HAP-1 (cell line): ENCODE results near the gene GDA.

Experiments used
- DNase-seq, 2 experiments: peaks; one replicate each; pipeline ENCODE4 v3.0.0-alpha.2; 2016 to 2020; ENCODE audit warnings: low spot score in 2 of 2
- H3K27me3 ChIP-seq: fragments of 250-450 bp; sonication (Bioruptor Pico); 2 replicates; pipeline ENCODE4 v1.5.1; 2020; ENCODE audit warnings: low read depth, mild to moderate bottlenecking, moderate library complexity
- H3K36me3 ChIP-seq: fragments of 250-450 bp; sonication (Bioruptor Pico); replicated peaks from 2 replicates; pipeline ENCODE4 v1.5.1; 2020; ENCODE audit warnings: mild to moderate bottlenecking
- H3K4me1 ChIP-seq: fragments of 250-450 bp; sonication (Bioruptor Pico); 2 replicates; pipeline ENCODE4 v1.5.1; 2020; ENCODE audit warnings: mild to moderate bottlenecking
- H3K4me3 ChIP-seq: fragments of 250-450 bp; sonication (Bioruptor Pico); 2 replicates; pipeline ENCODE4 v1.5.1; 2020; ENCODE audit warnings: mild to moderate bottlenecking, moderate library complexity
- H3K9me3 ChIP-seq: fragments of 250-450 bp; sonication (Bioruptor Pico); 2 replicates; pipeline ENCODE4 v1.5.1; 2020; ENCODE audit warnings: mild to moderate bottlenecking, moderate library complexity
- in situ Hi-C: fragments of 300-500 bp; cut with MboI; formaldehyde crosslinking; loops from 3 replicates; pipeline ENCODE4 v1.14.3; 2020; ENCODE audit warnings: low sequenced_read_pairs, inconsistent platforms, mixed read lengths

GDA gene

DNA sequence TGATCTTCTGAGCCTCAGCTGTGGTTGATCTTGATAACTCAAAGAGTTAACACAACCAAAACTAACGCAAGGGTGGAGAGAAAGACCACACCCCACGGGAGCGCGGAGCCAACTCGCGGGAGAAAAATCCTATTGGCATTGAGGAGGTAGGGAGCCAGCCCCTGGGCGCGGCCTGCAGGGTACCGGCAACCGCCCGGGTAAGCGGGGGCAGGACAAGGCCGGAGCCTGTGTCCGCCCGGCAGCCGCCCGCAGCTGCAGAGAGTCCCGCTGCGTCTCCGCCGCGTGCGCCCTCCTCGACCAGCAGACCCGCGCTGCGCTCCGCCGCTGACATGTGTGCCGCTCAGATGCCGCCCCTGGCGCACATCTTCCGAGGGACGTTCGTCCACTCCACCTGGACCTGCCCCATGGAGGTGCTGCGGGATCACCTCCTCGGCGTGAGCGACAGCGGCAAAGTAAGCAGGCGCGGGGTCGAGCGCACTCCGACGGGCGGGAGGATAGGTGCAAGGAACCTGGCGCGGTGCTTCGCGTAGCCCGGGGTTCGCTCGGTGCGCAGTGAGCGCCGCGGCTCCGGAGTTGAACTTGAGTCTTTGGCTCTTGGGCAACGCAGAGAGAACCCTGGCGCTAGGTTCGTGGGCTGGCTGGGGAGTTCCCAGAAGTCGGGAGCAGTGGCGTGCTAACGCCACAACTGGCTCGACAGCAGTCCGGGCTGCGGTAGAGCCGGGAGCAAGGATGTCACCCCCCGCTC is at the start of gene GDA:
Gene GDA (plus strand): TSS at position 210 of the 745 bp plus-strand sequence. CDS start 120 bp downstream, at position 330.
- Histone ChIP-seq H3K36me3 (no peaks in the 10 kb centered on the region), H3K9me3 (no peaks in the 10 kb centered on the region; the same call in 1 of the 2 replicates), H3K4me3 (no peak within 1 kb of the TSS), H3K4me1 (no peaks in the 10 kb centered on the region), H3K27me3 (no peaks in the 10 kb centered on the region)
- in situ Hi-C loops = no loop called here
- DNase-seq = no peak

- DNase-seq = no peak
- H3K4me1 ChIP-seq = no peaks in the 10 kb centered on the region
- H3K4me3 ChIP-seq = no peak overlapping the region
- H3K36me3 ChIP-seq = no peaks in the 10 kb centered on the region
- H3K27me3 ChIP-seq = no peaks in the 10 kb centered on the region
- no peaks in the 10 kb centered on the region for H3K9me3 ChIP-seq
- in situ Hi-C loops = no loop called here
These were observed 46.7 kb upstream of the GDA start for GRCh38 chr9:72102520-72102919.

- Histone ChIP-seq H3K4me3 (no peak overlapping the region), H3K36me3 (no peaks in the 10 kb centered on the region), H3K27me3 (no peaks in the 10 kb centered on the region), H3K9me3 (no peaks in the 10 kb centered on the region), H3K4me1 (no peaks in the 10 kb centered on the region)
- no peak for DNase-seq
- in situ Hi-C loops = no loop called here
These were observed 36.2 kb upstream of the GDA start for GRCh38 chr9:72113056-72113455.

DNA sequence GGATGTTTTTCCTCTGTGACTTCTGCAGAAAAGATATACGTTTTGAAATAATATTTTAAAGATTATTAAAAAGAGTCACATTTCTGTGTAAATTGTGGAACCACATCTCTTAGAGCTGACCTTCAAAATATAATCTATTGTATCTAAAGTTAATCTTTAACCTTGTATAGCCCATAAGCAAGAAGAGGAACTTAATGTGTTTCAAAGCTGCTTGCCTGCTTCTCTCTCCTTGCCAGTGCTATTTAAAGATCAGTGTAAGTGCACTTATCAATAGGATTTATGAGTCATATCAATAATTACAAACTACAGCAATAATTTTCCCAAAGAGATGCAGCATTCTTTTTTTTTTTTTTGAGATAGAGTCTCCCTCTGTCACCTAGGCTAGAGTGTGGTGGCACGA is 29.4 kb upstream of the GDA start:
- no peaks in the 10 kb centered on the region for H3K4me1 ChIP-seq
- DNase-seq = no peak
- H3K4me3 ChIP-seq = no peak overlapping the region
- in situ Hi-C loops = no loop called here
- no peaks in the 10 kb centered on the region for H3K9me3 ChIP-seq
- H3K27me3 ChIP-seq = peaks cover 10% of the 10 kb centered on the region
- no peaks in the 10 kb centered on the region for H3K36me3 ChIP-seq

- in situ Hi-C loops = no loop called here
- H3K36me3 ChIP-seq = no peaks in the 10 kb centered on the region
- no peak for DNase-seq
- no peak overlapping the region for H3K4me3 ChIP-seq
- H3K4me1 ChIP-seq = no peaks in the 10 kb centered on the region
- no peaks in the 10 kb centered on the region for H3K9me3 ChIP-seq
- H3K27me3 ChIP-seq = peaks cover 10% of the 10 kb centered on the region
These were observed 24.3 kb upstream of the GDA start for GRCh38 chr9:72124947-72125346.

GRCh38 chr9:72127753-72128152 is 21.5 kb upstream of the GDA start:
- Histone ChIP-seq H3K36me3 (no peaks in the 10 kb centered on the region), H3K9me3 (no peaks in the 10 kb centered on the region), H3K27me3 (peaks cover 10% of the 10 kb centered on the region), H3K4me1 (no peaks in the 10 kb centered on the region), H3K4me3 (no peak overlapping the region)
- in situ Hi-C loops = no loop called here
- no peak for DNase-seq

- peaks cover 10% of the 10 kb centered on the region for H3K27me3 ChIP-seq
- in situ Hi-C loops = no loop called here
- H3K4me3 ChIP-seq = no peak overlapping the region
- no peak for DNase-seq
- no peaks in the 10 kb centered on the region for H3K9me3 ChIP-seq
- no peaks in the 10 kb centered on the region for H3K4me1 ChIP-seq
- H3K36me3 ChIP-seq = no peaks in the 10 kb centered on the region
These were observed 20.7 kb upstream of the GDA start for GRCh38 chr9:72128526-72128925.

GRCh38 chr9:72129271-72130156 is 19.7 kb upstream of the GDA start:
- no peaks in the 10 kb centered on the region for H3K36me3 ChIP-seq
- H3K4me1 ChIP-seq = no peaks in the 10 kb centered on the region
- no peak for DNase-seq
- in situ Hi-C loops = no loop called here
- no peak overlapping the region for H3K4me3 ChIP-seq
- H3K27me3 ChIP-seq = peaks cover under 1% of the 10 kb centered on the region; the same call in 1 of the 2 replicates
- no peaks in the 10 kb centered on the region for H3K9me3 ChIP-seq

GRCh38 chr9:72130321-72130720 is 18.9 kb upstream of the GDA start:
- Histone ChIP-seq H3K9me3 (no peaks in the 10 kb centered on the region), H3K4me1 (no peaks in the 10 kb centered on the region), H3K36me3 (no peaks in the 10 kb centered on the region), H3K4me3 (no peak overlapping the region), H3K27me3 (no peaks in the 10 kb centered on the region)
- in situ Hi-C loops = no loop called here
- DNase-seq = no peak

GRCh38 chr9:72131206-72131605 is 18.0 kb upstream of the GDA start:
- H3K9me3 ChIP-seq = no peaks in the 10 kb centered on the region
- no peak overlapping the region for H3K4me3 ChIP-seq
- H3K4me1 ChIP-seq = peaks cover 4% of the 10 kb centered on the region
- in situ Hi-C loops = no loop called here
- H3K27me3 ChIP-seq = no peaks in the 10 kb centered on the region
- DNase-seq = no peak
- no peaks in the 10 kb centered on the region for H3K36me3 ChIP-seq

GRCh38 chr9:72132052-72132451 is 17.2 kb upstream of the GDA start:
- in situ Hi-C loops = no loop called here
- Histone ChIP-seq H3K36me3 (no peaks in the 10 kb centered on the region), H3K9me3 (no peaks in the 10 kb centered on the region), H3K27me3 (no peaks in the 10 kb centered on the region), H3K4me3 (no peak overlapping the region), H3K4me1 (peaks cover 6% of the 10 kb centered on the region)
- no peak for DNase-seq

GRCh38 chr9:72133365-72134035 is 15.7 kb upstream of the GDA start:
- Histone ChIP-seq H3K36me3 (no peaks in the 10 kb centered on the region), H3K4me1 (peaks cover 6% of the 10 kb centered on the region), H3K9me3 (no peaks in the 10 kb centered on the region), H3K27me3 (no peaks in the 10 kb centered on the region), H3K4me3 (no peak overlapping the region)
- in situ Hi-C loops = no loop called here
- no peak for DNase-seq

- peaks cover 6% of the 10 kb centered on the region for H3K4me1 ChIP-seq
- no peaks in the 10 kb centered on the region for H3K36me3 ChIP-seq
- H3K9me3 ChIP-seq = no peaks in the 10 kb centered on the region
- in situ Hi-C loops = no loop called here
- H3K4me3 ChIP-seq = no peak overlapping the region
- H3K27me3 ChIP-seq = no peaks in the 10 kb centered on the region
- DNase-seq = no peak
These were observed 14.4 kb upstream of the GDA start for GRCh38 chr9:72134801-72135200.
